HG03060 (cell line): ENCODE measurements around the gene UGT3A1.

Source experiments
- ATAC-seq: cut with Tn5 transposase; IDR thresholded peaks from one replicate; pipeline ENCODE4 v1.9.1; 2021; ENCODE audit warnings: low read depth, moderate number of reproducible peaks; ENCODE audit not compliant: unreplicated experiment

UGT3A1 gene

GRCh38 chr5:35921930-35922329, 69.3 kb downstream of the UGT3A1 start:
- no peak for ATAC-seq

- ATAC-seq, result no peak
Measured at GRCh38 chr5:35920890-35921289, 70.3 kb downstream of the UGT3A1 start.

GRCh38 chr5:35919191-35919590, 72.0 kb downstream of the UGT3A1 start:
- no peak for ATAC-seq

- ATAC-seq, result no peak
Measured at GRCh38 chr5:35908814-35909213, 82.4 kb downstream of the UGT3A1 start.

DNA sequence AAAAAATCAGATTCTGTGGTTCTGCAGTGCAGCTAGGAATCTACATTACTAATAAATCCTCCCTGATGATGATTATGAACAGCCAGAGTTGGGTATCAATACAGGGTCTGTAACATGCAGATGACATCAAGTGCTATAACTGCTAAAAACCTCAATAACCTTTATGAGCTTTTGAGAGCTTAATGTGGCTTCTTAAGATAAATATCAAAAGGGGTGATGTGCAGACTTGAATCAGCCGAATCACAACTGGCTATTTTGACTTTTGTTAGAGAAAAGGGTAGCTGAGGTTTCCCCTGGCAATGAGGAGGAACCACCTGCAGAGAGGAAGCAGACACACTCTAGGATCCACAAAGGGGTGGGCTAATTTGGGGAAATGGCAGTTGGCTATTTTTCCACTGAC, 83.0 kb downstream of the UGT3A1 start:
- ATAC-seq, result no peak

GRCh38 chr5:35904443-35905132, 86.6 kb downstream of the UGT3A1 start:
- peak; percentile 46 for ATAC-seq

- no peak for ATAC-seq
Measured at GRCh38 chr5:35903631-35904203, 87.5 kb downstream of the UGT3A1 start.

DNA sequence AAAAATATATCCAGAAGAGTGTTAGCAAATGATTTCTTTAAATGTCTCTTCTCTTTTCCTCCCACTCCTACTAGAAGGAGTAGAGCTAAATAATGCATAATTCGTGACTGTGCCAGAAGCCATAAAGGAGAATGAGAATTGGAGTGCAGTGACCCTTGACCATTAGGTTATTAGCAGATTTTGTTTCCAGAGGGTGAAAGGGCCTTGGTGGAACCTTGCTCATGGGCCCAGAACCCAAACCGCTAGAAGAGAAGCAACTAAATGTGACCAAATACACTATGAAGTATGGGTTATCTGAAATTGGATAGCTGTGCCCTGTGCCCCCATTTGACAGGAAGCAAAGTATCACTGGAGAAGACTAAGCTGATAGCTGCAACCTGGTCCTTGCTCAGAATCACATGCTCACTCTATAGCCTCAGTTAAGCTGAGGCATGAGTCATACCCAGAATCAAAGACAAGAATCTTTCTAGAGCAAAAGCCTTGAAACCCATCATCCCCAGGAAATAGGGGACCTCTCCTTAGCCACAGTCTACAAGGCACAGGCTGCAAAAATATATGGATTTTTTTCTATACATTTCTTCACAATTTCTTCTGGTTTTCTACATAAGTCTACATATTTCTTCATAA, 89.0 kb downstream of the UGT3A1 start:
- peak; percentile 61 for ATAC-seq
